ENCODE measurements around the gene ZNF428.

DNA sequence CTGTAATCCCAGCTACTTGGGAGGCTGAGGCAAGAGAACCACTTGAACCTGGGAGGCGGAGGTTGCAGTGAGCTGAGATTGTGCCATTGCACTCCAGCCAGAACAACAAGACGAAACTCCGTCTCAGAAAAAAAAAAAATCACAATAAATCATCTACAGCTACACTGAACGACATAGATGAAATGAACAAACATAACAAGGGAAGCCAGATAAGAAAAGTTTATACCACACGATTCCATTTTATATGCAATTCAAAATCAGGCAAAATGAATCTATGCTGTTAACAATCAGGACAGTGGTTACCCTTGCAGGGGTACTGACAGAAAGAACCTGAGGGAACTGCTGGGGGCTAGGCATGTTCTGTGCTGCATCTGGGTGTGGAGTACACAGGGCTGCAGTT, 49.8 kb downstream of the ZNF428 start:
- TF ChIP-seq KDM5A (IDR thresholded peaks at IDR 0.05; ENCODE audit: low read length) (no peak), EZH2 (IDR thresholded peaks at IDR 0.05; ENCODE audit: low read depth, low read length, severe bottlenecking) (no peak), RBBP5 (IDR thresholded peaks at IDR 0.05; ENCODE audit: borderline replicate concordance, low read depth, low read length) (no peak), POLR2A (IDR thresholded peaks at IDR 0.05; ENCODE audit: control extremely low read depth in 1 of 2, low read depth in 2 of 2, low read length in 2 of 2) (no peak), CBX5 (IDR thresholded peaks at IDR 0.05; ENCODE audit: low read depth, low read length) (no peak)
- TF ChIP-seq, protein P1, sequence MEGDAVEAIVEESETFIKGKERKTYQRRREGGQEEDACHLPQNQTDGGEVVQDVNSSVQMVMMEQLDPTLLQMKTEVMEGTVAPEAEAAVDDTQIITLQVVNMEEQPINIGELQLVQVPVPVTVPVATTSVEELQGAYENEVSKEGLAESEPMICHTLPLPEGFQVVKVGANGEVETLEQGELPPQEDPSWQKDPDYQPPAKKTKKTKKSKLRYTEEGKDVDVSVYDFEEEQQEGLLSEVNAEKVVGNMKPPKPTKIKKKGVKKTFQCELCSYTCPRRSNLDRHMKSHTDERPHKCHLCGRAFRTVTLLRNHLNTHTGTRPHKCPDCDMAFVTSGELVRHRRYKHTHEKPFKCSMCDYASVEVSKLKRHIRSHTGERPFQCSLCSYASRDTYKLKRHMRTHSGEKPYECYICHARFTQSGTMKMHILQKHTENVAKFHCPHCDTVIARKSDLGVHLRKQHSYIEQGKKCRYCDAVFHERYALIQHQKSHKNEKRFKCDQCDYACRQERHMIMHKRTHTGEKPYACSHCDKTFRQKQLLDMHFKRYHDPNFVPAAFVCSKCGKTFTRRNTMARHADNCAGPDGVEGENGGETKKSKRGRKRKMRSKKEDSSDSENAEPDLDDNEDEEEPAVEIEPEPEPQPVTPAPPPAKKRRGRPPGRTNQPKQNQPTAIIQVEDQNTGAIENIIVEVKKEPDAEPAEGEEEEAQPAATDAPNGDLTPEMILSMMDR (IDR thresholded peaks at IDR 0.05; ENCODE audit: control extremely low read depth in 1 of 3, insufficient read depth in 1 of 3, low read depth in 1 of 3, low read length in 3 of 3), result no peak
